GM12878 (cell line): Measurements from ENCODE around the gene SLX4IP. TPM values are rescaled to one million over a fixed set of nuclear protein-coding genes. Genes with fewer than 3 reads are reported as not detected.
"Not testable (repeated sequence)": the region's sequence is repeated elsewhere in the genome, so short reads cannot be mapped to it uniquely, and the experiment has no call there.

ENCODE experiments used
- ATAC-seq: fragments of 200-7000 bp; cut with Tn5 transposase; 3 replicates; pipeline ENCODE4 v1.9.1; 2020; ENCODE audit warnings: mild to moderate bottlenecking, moderate library complexity
- BruUV-seq: library from RNA; stranded (reverse); fragments of 400-500 nt; replicated peaks from 2 replicates; lab custom pipeline; 2021; lab: Mats Ljungman, UMichigan
- CTCF ChIA-PET: fragments of 300-600 bp; sonication (Branson Sonifier 250); formaldehyde crosslinking; extraction: SDS; loops from one replicate; lab custom pipeline; 2021; ENCODE audit warnings: inconsistent platforms; lab: Yijun Ruan, JAX
- POLR2A ChIA-PET: fragments of 350-600 bp; formaldehyde crosslinking; extraction: SDS; loops from one replicate; lab custom pipeline; 2021; ENCODE audit warnings: inconsistent platforms; lab: Charles Lee
- RAD21 ChIA-PET: fragments of 300-600 bp; sonication (Branson Sonifier 250); formaldehyde crosslinking; loops from one replicate; lab custom pipeline; 2023; ENCODE audit warnings: antibody characterized with exemption; ENCODE audit not compliant: unreplicated experiment; lab: Charles Lee
- SMC1A ChIA-PET: fragments of 300-600 bp; sonication (Branson Sonifier 250); formaldehyde crosslinking; loops from one replicate; lab custom pipeline; 2023; ENCODE audit not compliant: unreplicated experiment, uncharacterized antibody; lab: Charles Lee
- DNase-seq: peaks from one replicate; pipeline ENCODE4 v3.0.0-alpha.2; 2011; ENCODE audit warnings: low read depth, low spot score
- FAIRE-seq: peaks from 3 replicates; lab custom pipeline; 2011; peaks lifted over from hg19 to GRCh38; lab: Jason Lieb, UNC
- H2AFZ ChIP-seq: 2 replicates; pipeline ENCODE4 v1.6.0; 2011; ENCODE audit warnings: low read depth, low read length, control low read depth; ENCODE audit not compliant: control insufficient read depth
- H3K27ac ChIP-seq: 2 replicates; pipeline ENCODE4 v1.5.1; 2011; ENCODE audit warnings: control low read depth; ENCODE audit not compliant: control insufficient read depth, insufficient read depth
- H3K27me3 ChIP-seq, 2 experiments: replicated peaks in 1 of 2; 2 replicates each; pipeline versions ENCODE4 v1.6.0 to v1.6.1; 2011; ENCODE audit warnings: low read length in 1 of 2; ENCODE audit not compliant: control insufficient read depth in 2 of 2, insufficient read depth in 2 of 2
- H3K36me3 ChIP-seq, 2 experiments: 2 replicates each; pipeline ENCODE4 v1.5.1; 2011; ENCODE audit warnings: low read length in 1 of 2; ENCODE audit not compliant: control insufficient read depth in 2 of 2, insufficient read depth in 2 of 2
- H3K4me1 ChIP-seq: 2 replicates; pipeline ENCODE4 v1.6.1; 2011; ENCODE audit warnings: mild to moderate bottlenecking, low read length, moderate library complexity, mixed read lengths; ENCODE audit not compliant: control insufficient read depth, insufficient read depth
- H3K4me2 ChIP-seq: 2 replicates; pipeline ENCODE4 v1.6.0; 2011; ENCODE audit warnings: control low read depth; ENCODE audit not compliant: control insufficient read depth, insufficient read depth
- H3K4me3 ChIP-seq: fragments of 200-600 bp; sonication (generic); 2 replicates; pipeline ENCODE4 v1.5.1; 2016
- H3K79me2 ChIP-seq: 2 replicates; pipeline ENCODE4 v1.6.0; 2011; ENCODE audit warnings: low read length; ENCODE audit not compliant: control insufficient read depth, insufficient read depth
- H3K9ac ChIP-seq: 2 replicates; pipeline ENCODE4 v1.8.0; 2011; ENCODE audit warnings: low read length, control low read depth, mixed read lengths; ENCODE audit not compliant: control insufficient read depth, insufficient read depth
- H3K9me3 ChIP-seq: replicated peaks from 3 replicates; pipeline ENCODE4 v1.5.1; 2011; ENCODE audit warnings: mild to moderate bottlenecking, low read length; ENCODE audit not compliant: control insufficient read depth, insufficient read depth
- H4K20me1 ChIP-seq: 2 replicates; pipeline ENCODE4 v1.6.0; 2011; ENCODE audit not compliant: control insufficient read depth, insufficient read depth
- ATF7 ChIP-seq: fragments of 450-650 bp; IDR thresholded peaks from 2 replicates; pipeline ENCODE4 v1.6.1; 2016; ENCODE audit warnings: low read depth, mild to moderate bottlenecking
- CBFB ChIP-seq: IDR thresholded peaks from 2 replicates; pipeline ENCODE4 v1.6.1; 2016; ENCODE audit warnings: antibody characterized with exemption, low read depth
- FOXK2 ChIP-seq: fragments of 450-650 bp; IDR thresholded peaks from 2 replicates; pipeline ENCODE4 v1.6.1; 2017; ENCODE audit warnings: mild to moderate bottlenecking, moderate library complexity
- FOXM1 ChIP-seq: IDR thresholded peaks from 2 replicates; pipeline ENCODE4 v1.6.1; 2012; ENCODE audit warnings: low read depth, mild to moderate bottlenecking, inconsistent platforms, low read length, moderate library complexity
- GABPA ChIP-seq: IDR thresholded peaks from 2 replicates; pipeline ENCODE4 v1.6.1; 2014; ENCODE audit warnings: antibody characterized with exemption, low read depth, mild to moderate bottlenecking, inconsistent platforms
- HDAC2 ChIP-seq: fragments of 200-600 bp; sonication (generic); IDR thresholded peaks from 2 replicates; pipeline ENCODE4 v1.6.1; 2017
- HDGF ChIP-seq: fragments of 450-650 bp; IDR thresholded peaks from 2 replicates; pipeline ENCODE4 v1.6.1; 2016; ENCODE audit warnings: antibody characterized with exemption
- IKZF1 ChIP-seq: fragments of 450-650 bp; conservative IDR thresholded peaks from 2 replicates; pipeline ENCODE4 v1.6.1; 2017; ENCODE audit warnings: antibody characterized with exemption, mild to moderate bottlenecking
- NFYB ChIP-seq: IDR thresholded peaks from 2 replicates; pipeline ENCODE4 v1.6.1; 2011; ENCODE audit warnings: low read depth, mild to moderate bottlenecking, low read length, improper control_type of control experiment, moderate library complexity; ENCODE audit not compliant: insufficient read depth
- NR2C1 ChIP-seq: fragments of 450-650 bp; IDR thresholded peaks from 2 replicates; pipeline ENCODE4 v1.6.1; 2017; ENCODE audit warnings: antibody characterized with exemption, mild to moderate bottlenecking, moderate library complexity
- NR2C2 ChIP-seq: IDR thresholded peaks from 2 replicates; pipeline ENCODE4 v1.6.1; 2011; ENCODE audit warnings: borderline replicate concordance, low read depth; ENCODE audit not compliant: control insufficient read depth, insufficient read length
- PAX8 ChIP-seq: fragments of 450-650 bp; IDR thresholded peaks from 2 replicates; pipeline ENCODE4 v1.6.1; 2017; ENCODE audit warnings: mild to moderate bottlenecking, moderate library complexity
- RELA ChIP-seq: fragments of 450-650 bp; IDR thresholded peaks from 2 replicates; pipeline ENCODE4 v1.8.0; 2014; ENCODE audit warnings: borderline replicate concordance; ENCODE audit not compliant: partially characterized antibody
- SIN3A ChIP-seq: IDR thresholded peaks from 2 replicates; pipeline ENCODE4 v1.6.1; 2012; ENCODE audit warnings: low read depth, low read length, improper control_type of control experiment
- WRNIP1 ChIP-seq: IDR thresholded peaks from 2 replicates; pipeline ENCODE4 v1.6.1; 2011; ENCODE audit warnings: low read depth, low read length, improper control_type of control experiment, borderline replicate concordance
- ZNF207 ChIP-seq: fragments of 450-650 bp; IDR thresholded peaks from 2 replicates; pipeline ENCODE4 v1.6.1; 2014; ENCODE audit warnings: antibody characterized with exemption, mild to moderate bottlenecking, borderline replicate concordance
- WGBS: methylation state at CpG from one replicate; pipeline ENCODE4 v1.1.6; 2016; ENCODE audit warnings: low lambda C conversion rate; ENCODE audit not compliant: insufficient replicate concordance, insufficient coverage; ENCODE audit errors: missing lambda C conversion rate; 5-methylcytosine and 5-hydroxymethylcytosine counted together
- in situ Hi-C: fragments of 300-500 bp; cut with MboI; formaldehyde crosslinking; loops from 9 replicates; pipeline ENCODE4 v1.14.3; 2018; ENCODE audit warnings: mixed read lengths
- intact Hi-C: fragments of 100-400 bp; cut with micrococcal nuclease; formaldehyde crosslinking; loops from one replicate; pipeline ENCODE4 v1.14.2; 2022; ENCODE audit not compliant: unreplicated experiment
- polyA plus RNA-seq, 11 experiments: library from polyadenylated mRNA; depleted of rRNA in 4 of 11; unstranded in 6 of 11; stranded (reverse) in 5 of 11; fragments of >200 nt; fragmentation: Nextera tagmentation in 4 of 11; fragmentation: Illumina TruSeq in 1 of 11; extraction: Ambion mirVana in 4 of 11; extraction: Trizol in 1 of 11; gene quantifications; 1 replicate in 1 of 11; 2 replicates in 10 of 11; pipeline versions ENCODE4 v1.2.1 to v1.2.3, GENCODE V29; 2011 to 2016; ENCODE audit warnings: inconsistent platforms in 2 of 11, missing spikeins in 2 of 11, low read depth in 1 of 11
- total RNA-seq, 4 experiments: library from RNA; depleted of rRNA in 3 of 4; stranded (reverse); fragments of >200 nt in 3 of 4; fragmentation: Illumina TruSeq in 1 of 4; extraction: Trizol in 1 of 4; gene quantifications; 2 replicates each; pipeline versions ENCODE4 v1.2.1 to v1.2.3, GENCODE V29; 2013 to 2021
- TF ChIP-seq, protein P1 (sequence below): IDR thresholded peaks from 2 replicates; pipeline ENCODE4 v1.6.1; 2011; ENCODE audit warnings: mild to moderate bottlenecking, low read depth, low read length, moderate library complexity; ENCODE audit not compliant: insufficient replicate concordance
- TF ChIP-seq, protein P2 (sequence below): fragments of 450-650 bp; IDR thresholded peaks from 2 replicates; pipeline ENCODE4 v1.6.1; 2014; ENCODE audit warnings: mild to moderate bottlenecking

SLX4IP gene
- total and polyA plus RNA-seq, 10 of the 15 experiments (the other 5 are each of a cell fraction or from before 2014, with no cell fraction given) = 2.2 to 11.0 (median 6.3) TPM

DNA sequence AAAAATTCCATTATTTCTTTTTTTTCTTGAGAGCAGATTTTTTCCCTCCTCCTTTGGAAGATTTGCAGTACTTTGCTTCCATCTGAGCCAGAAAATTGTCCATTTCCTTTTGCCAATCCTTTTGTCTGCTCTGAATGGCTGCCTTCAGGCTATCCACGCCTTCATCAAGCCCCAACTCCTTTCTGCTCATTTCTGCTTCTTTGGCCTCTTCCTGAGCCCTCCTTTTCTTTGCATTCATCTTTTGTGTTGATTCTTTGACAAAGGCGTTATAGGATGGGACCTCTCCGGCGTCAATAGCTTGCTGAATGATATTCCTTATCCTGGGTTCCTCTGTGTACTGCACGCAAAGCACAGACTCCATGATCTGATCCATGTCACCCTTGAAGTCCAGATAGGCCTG lies 178.3 kb downstream of the SLX4IP start:
- in situ Hi-C loops, SMC1A ChIA-PET, FAIRE-seq, H3K36me3 ChIP-seq, DNase-seq, H3K4me1 ChIP-seq, H3K79me2 ChIP-seq, H3K4me3 ChIP-seq, H3K27ac ChIP-seq, H4K20me1 ChIP-seq, H3K9ac ChIP-seq, RAD21 ChIA-PET, POLR2A ChIA-PET, H2AFZ ChIP-seq, H3K9me3 ChIP-seq, H3K27me3 ChIP-seq, BruUV-seq, ATAC-seq, H3K4me2 ChIP-seq, intact Hi-C loops: not testable (repeated sequence)
- 95% methylated on average over 5 of the region's 5 CpGs for WGBS
- CTCF ChIA-PET = interaction anchor here (1.0 to 1.9 kb wide), 3 partner anchors 12 to 930 kb away, joined by 3 to 6 read pairs (median 5); no protein-coding TSS in a partner anchor

DNA sequence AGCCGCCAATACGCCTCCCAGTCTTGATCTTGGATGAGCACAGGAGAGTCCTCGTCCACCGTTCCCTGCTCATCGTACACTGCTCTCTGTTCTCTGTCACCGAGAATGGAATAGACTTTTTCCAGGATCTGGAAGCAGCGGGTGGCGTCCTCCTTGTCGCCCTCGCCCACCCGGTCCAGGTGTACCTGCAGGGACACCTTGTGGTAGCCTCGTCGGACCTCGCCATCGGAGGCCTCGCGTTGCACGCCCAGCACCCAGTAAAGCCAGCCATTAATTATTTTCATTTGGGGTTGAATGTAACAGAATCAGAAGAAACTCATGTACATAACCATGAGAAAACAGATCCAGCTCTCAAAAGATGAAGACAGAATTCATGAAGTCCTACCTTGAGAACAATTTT lies 178.8 kb downstream of the SLX4IP start:
- Histone ChIP-seq H3K4me1 (no peaks in the 10 kb centered on the region), H3K27me3 (no peaks in the 10 kb centered on the region), H3K4me2 (no peak overlapping the region), H3K9me3 (no peaks in the 10 kb centered on the region), H3K9ac (no peak overlapping the region), H3K79me2 (no peaks in the 10 kb centered on the region)
- RAD21 ChIA-PET = no interaction called here
- no peak for DNase-seq
- no peak for TF ChIP-seq HDGF
- TF ChIP-seq RELA = no peak
- TF ChIP-seq HDAC2 = no peak
- no peak for TF ChIP-seq NFYB
- TF ChIP-seq, protein P1, sequence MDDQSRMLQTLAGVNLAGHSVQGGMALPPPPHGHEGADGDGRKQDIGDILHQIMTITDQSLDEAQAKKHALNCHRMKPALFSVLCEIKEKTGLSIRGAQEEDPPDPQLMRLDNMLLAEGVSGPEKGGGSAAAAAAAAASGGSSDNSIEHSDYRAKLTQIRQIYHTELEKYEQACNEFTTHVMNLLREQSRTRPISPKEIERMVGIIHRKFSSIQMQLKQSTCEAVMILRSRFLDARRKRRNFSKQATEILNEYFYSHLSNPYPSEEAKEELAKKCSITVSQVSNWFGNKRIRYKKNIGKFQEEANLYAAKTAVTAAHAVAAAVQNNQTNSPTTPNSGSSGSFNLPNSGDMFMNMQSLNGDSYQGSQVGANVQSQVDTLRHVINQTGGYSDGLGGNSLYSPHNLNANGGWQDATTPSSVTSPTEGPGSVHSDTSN = no peak
- no peak for TF ChIP-seq NR2C2
- TF ChIP-seq ATF7 = no peak
- TF ChIP-seq FOXK2 = no peak
- no peak for TF ChIP-seq NR2C1
- no peak for TF ChIP-seq PAX8
- TF ChIP-seq SIN3A = no peak
- TF ChIP-seq CBFB = no peak
- no peak for TF ChIP-seq WRNIP1
- TF ChIP-seq FOXM1 = no peak
- no peak for TF ChIP-seq GABPA
- TF ChIP-seq, protein P2, sequence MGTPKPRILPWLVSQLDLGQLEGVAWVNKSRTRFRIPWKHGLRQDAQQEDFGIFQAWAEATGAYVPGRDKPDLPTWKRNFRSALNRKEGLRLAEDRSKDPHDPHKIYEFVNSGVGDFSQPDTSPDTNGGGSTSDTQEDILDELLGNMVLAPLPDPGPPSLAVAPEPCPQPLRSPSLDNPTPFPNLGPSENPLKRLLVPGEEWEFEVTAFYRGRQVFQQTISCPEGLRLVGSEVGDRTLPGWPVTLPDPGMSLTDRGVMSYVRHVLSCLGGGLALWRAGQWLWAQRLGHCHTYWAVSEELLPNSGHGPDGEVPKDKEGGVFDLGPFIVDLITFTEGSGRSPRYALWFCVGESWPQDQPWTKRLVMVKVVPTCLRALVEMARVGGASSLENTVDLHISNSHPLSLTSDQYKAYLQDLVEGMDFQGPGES = no peak
- TF ChIP-seq ZNF207 = no peak
- TF ChIP-seq IKZF1 = no peak
- TF ChIP-seq, all 136 proteins: peak for 0
- Histone ChIP-seq H4K20me1 (no peaks in the 10 kb centered on the region), H3K4me3 (no peak overlapping the region), H3K36me3 (peaks cover 0 to 2% of the 10 kb centered on the region in 2 experiments; a peak in 1 of 4 replicates), H3K27ac (no peak overlapping the region), H2AFZ (no peak overlapping the region)
- POLR2A ChIA-PET = no interaction called here
- SMC1A ChIA-PET = interaction anchor here (0.7 kb wide), 1 partner anchor 8 kb away, joined by 3 read pairs; no protein-coding TSS in a partner anchor
- no peak for FAIRE-seq
- no TSS peak for BruUV-seq
- in situ Hi-C loops (no loop called here), intact Hi-C loops (no loop called here)
- ATAC-seq = no peak
- WGBS = 94% methylated on average over 18 of the region's 18 CpGs
- CTCF ChIA-PET = interaction anchor here (1.0 to 1.9 kb wide), 4 partner anchors 8 to 930 kb away, joined by 3 to 6 read pairs (median 5); no protein-coding TSS in a partner anchor
